Measurements from ENCODE around the gene GRM1.

- TF ChIP-seq CTCF (IDR thresholded peaks at IDR 0.05; ENCODE audit: low read depth, low read length) (no peak), EZH2phosphoT487 (IDR thresholded peaks at IDR 0.05; ENCODE audit: low read depth) (no peak)
Measured at GRCh38 chr6:146397638-146398037, 368.8 kb downstream of the GRM1 start.

Measured in OCI-LY3 (cell line).